Mucosa of gallbladder (tissue), 1 donor: ENCODE results near the gene CLSTN1. TPM values are rescaled to one million over a fixed set of nuclear protein-coding genes. Genes with fewer than 3 reads are reported as not detected.
"Not testable (repeated sequence)": the region's sequence is repeated elsewhere in the genome, so short reads cannot be mapped to it uniquely, and the experiment has no call there.

Experiments used
- DNase-seq: peaks from one replicate; pipeline ENCODE4 v3.0.0-alpha.2; 2020; ENCODE audit warnings: low spot score
- total RNA-seq: library from RNA; stranded (reverse); gene quantifications from one replicate; pipeline ENCODE4 v1.2.1, GENCODE V29; 2021
- donor health status: DM: no; HTN: no; CAD: no.

CLSTN1 gene
- total RNA-seq, 1 donor from 2014 or later, result 287 TPM

- DNase-seq, result no peak
Observed at GRCh38 chr1:9797049-9797448, 26.7 kb downstream of the CLSTN1 start.

- no peak for DNase-seq
Observed at GRCh38 chr1:9794081-9794480, 29.7 kb downstream of the CLSTN1 start.

DNA sequence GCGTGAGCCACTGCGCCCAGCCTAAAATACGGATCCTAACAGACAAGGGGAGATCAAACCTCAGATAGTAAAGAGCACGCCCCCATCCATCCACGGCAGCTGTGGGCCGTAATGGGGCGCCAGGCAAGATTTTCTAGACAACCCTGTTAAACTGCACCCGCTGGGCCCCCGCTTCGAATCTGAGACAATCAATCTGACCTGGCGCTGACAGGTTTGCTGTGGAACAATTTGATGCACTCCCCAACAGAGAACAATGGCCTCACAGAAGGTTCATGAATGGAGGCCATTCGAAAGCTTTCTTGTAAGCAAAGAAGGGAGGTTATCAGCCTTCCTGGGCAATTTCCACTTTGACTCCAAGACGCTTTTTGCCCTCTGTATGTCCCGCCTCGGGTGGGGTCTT is 30.5 kb downstream of the CLSTN1 start:
- no peak for DNase-seq

DNA sequence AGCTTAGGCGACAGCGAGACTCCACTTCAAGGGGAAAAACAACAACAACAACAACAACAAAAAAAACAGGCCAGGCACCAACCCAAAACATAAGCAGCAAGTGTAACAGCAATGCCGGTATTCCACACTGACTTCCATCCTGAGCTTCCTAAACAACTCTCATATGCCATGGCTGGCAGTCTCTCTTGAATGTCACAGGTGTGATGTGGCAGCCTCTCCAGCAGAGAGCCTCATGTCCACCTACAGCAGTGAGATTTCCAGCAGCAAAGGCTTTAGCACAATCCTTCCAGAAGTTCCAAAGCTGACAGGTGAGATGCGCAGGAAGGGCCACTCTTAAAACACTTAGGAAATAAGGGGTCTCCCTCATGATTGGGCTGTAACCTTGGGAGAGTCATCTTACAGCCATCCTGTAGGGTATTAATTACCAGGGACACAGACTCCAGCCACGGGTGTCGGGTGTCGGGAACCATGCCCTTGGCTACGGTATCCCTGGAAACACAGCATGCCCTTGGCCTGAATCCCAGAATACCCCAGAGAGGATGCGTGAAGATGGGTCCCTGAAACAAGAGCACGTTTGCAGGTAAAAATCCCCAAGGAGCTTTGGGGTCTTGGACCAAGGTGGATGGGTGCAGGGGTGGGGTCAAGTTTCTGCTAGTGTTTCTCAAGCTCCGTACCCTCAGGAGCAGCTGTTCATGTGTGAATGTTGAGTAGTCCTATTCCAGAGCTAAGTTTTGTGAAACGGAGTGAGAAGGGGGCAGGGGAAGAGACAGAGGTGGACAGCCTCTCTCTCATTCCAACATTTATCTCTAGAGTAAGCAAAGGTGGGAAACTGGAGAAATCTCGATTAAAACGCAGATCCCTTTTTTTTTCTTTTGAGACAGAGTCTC is 31.4 kb downstream of the CLSTN1 start:
- DNase-seq, result no peak

DNA sequence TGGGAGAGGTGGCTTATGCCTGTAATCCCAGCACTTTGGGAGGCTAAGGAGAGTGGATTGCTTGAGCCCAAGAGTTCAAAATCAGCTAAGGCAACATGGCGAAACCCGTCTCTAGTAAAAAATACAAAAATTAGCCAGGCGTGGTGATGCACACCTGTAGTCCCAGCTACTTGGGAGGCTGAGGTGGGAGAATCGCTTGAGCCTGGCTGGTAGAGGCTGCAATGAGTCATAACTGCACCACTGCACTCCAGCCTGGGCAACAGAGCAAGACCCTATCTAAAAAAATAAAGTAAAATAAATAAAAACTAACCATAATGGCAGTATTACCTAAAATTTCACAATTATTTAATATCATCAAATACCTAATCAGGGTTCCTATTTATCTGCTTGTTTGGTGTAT is 34.1 kb downstream of the CLSTN1 start:
- not testable (repeated sequence) for DNase-seq

- no peak for DNase-seq
Observed at GRCh38 chr1:9787702-9788101, 36.1 kb downstream of the CLSTN1 start.

- no peak for DNase-seq
Observed at GRCh38 chr1:9785406-9785805, 38.4 kb downstream of the CLSTN1 start.

- peak; percentile 64 for DNase-seq
Observed at GRCh38 chr1:9784508-9785133, 39.1 kb downstream of the CLSTN1 start.

DNA sequence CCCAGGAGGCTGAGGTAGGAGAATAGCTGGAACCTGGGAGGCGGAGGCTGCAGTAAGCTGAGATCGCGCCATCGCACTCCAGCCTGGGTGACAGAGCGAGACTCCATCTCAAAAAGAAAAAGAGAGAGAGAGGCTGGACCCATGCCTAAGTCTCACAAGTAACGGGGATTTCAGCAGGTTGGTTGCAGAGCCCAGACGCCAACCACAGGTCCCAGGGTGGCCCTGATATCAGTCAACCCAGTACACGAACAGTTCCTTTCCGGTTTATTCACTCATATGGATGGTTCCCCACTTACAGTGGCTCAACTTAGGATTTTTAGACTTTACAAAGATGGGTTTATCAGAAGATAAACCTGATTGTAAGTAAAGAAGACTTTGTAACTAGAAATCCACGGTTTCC is 40.9 kb downstream of the CLSTN1 start:
- DNase-seq, result no peak

DNA sequence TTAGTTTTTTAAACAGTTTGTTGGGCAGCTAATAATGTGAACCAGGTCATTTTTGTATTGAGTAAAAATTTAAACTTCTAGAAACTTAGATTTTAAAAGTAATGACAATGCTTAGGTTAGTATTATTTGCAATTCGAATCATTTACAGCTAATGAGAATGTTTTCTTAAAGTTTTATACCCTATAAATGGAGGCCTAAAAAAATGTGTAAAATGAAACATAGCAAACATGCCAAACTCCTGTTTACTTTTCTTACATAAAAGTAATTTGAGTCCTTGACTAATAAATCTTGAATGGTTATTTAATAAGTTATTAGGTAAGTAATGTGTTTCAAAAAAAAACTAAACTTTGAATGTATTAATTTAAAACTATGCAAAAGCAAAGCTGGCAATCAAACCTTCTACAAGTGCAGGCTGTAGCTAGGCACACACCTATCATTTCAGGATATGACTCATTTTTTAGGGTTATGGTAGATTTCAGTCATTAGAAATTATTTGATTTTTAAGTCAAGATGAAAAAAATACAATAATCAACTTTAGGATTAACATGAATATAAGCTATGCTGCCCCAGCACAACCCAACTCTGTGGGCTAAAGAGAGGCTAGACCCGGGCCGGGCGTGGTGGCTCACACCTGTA is 41.5 kb downstream of the CLSTN1 start:
- no peak for DNase-seq

- no peak for DNase-seq
Observed at GRCh38 chr1:9780554-9781110, 43.1 kb downstream of the CLSTN1 start.

DNA sequence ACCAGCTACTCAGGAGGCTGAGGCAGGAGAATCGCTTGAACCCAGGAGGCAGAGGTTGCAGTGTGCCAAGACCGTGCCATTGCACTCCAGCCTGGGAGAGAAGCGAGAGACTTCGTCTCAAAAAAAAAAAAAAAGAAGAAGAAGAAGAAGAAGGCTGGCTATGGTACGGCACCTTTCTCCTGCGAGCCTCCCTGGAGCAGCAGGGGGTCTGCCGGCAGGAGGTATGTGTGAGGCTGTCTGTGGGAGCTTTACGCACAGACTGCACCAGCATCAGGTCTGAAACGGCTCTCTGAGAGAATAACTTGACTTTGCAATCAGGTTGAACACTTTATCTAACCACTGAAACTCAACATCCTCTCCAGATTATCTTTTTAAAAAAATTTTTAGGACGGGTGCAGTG is 44.9 kb downstream of the CLSTN1 start:
- DNase-seq, result no peak

GRCh38 chr1:9776685-9777084 is 47.1 kb downstream of the CLSTN1 start:
- no peak for DNase-seq

DNA sequence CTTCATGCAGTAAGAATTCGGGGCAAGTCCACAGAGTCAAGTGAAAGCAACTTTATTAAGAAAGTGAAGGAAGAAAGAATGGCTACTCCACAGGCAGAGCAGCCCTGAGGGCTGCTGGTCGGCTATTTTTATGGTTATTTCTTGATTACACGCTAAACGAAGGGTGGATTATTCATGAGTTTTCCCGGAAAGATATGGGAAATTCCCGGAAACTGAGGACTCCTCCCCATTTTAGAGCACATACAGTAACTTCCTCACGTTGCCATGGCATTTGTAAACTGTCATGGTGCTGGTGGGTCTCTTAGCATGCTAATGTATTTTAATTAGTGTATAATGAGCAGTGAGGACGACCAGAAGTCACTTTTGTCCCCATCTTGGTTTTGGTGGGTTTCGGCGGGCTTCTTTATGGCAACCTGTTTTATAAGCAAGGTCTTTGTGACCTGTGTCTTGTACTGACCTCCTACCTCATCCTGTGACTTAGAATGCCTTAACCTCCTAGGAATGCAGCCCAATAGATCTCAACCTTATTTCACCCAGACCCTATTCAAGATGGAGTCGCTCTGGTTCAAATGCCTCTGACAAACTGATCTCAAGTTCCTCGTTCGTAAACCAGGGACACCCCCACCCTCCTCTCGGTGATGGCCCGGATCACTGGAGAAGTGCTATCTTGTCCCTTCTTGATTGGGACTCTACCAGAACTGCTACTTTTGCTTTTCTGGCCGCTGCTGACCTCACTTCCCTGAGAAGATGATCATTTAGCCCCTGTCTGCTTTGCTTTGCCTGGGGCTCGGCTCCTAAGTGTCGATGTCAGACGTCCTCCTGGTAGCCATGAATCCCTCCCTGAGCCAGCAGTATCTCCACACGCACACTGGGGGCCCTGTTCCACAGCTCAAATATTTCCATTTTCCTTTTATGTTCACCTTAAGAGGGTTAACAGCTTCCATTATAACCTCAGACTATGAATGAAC is 48.8 kb downstream of the CLSTN1 start:
- DNase-seq, result no peak

GRCh38 chr1:9770298-9770697 is 53.5 kb downstream of the CLSTN1 start:
- peak; percentile 38 for DNase-seq

GRCh38 chr1:9768983-9769382 is 54.8 kb downstream of the CLSTN1 start:
- DNase-seq, result no peak

GRCh38 chr1:9767964-9768668 is 55.6 kb downstream of the CLSTN1 start:
- DNase-seq, result no peak

DNA sequence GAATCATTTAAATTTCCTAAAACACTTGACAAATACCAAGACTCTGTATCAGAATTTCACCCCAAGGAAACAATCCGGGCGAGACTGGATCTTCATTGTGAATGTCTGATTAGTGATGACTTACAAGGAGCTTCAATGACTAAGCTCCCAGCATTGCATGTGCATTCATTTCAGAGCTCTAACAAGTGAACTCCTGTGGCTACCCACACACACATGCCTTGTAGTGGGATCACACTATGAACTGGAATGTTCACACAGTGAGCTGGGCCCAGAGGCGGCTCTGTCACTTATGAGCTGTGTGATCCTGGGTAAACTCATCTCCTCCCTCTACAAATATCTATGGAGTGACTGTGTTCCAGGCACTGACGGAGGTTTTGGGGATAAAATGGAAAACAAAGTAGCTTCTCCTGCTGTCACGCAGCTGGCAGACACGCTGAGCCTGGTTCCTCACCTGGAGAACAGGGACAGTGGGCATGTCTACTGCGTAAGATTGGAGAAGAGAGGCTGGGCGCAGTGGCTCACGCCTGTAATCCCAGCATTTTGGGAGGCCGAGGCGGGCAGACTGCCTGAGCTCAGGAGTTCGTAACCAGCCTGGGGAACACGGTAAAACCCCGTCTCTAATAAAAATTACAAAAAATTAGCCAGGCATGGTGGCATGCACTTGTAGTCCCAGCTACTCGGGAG is 56.9 kb downstream of the CLSTN1 start:
- no peak for DNase-seq

GRCh38 chr1:9764550-9764949 is 59.2 kb downstream of the CLSTN1 start:
- no peak for DNase-seq

GRCh38 chr1:9763914-9764313 is 59.9 kb downstream of the CLSTN1 start:
- DNase-seq, result no peak
